Measurements from ENCODE around the gene DEFB108B.
"Not testable (repeated sequence)": the region's sequence is repeated elsewhere in the genome, so short reads cannot be mapped to it uniquely, and the experiment has no call there.

GRCh38 chr11:71812529-71812928 lies 20.5 kb upstream of the DEFB108B start:
- not testable (repeated sequence) for TF ChIP-seq CTCF (IDR thresholded peaks at IDR 0.05; ENCODE audit: insufficient read depth, low read length, poor library complexity, severe bottlenecking); EZH2phosphoT487 (conservative IDR thresholded peaks at IDR 0.05; ENCODE audit: low read length)
